Mesenchymal stem cell (in vitro differentiated cells and primary cell): ENCODE measurements around the gene INPP5D.

Experiments
- DNase-seq: peaks from one replicate; pipeline ENCODE4 v3.0.0-alpha.2; 2013
- H2AFZ ChIP-seq: one replicate; pipeline ENCODE4 v1.6.1; 2013; ENCODE audit warnings: low read depth, mild to moderate bottlenecking, control low read depth, inconsistent platforms, low read length, moderate library complexity
- H2AK5ac ChIP-seq: 2 replicates; pipeline ENCODE4 v1.6.1; 2013; ENCODE audit warnings: low read length, moderate library complexity, mild to moderate bottlenecking, inconsistent platforms; ENCODE audit not compliant: severe bottlenecking
- H2BK120ac ChIP-seq: one replicate; pipeline ENCODE4 v1.6.1; 2013; ENCODE audit warnings: low read depth, mild to moderate bottlenecking, inconsistent platforms, low read length, moderate library complexity
- H2BK12ac ChIP-seq, 2 experiments: one replicate each; pipeline ENCODE4 v1.6.1; 2013; ENCODE audit warnings: inconsistent platforms in 2 of 2, low read length in 2 of 2, mild to moderate bottlenecking in 2 of 2, moderate library complexity in 2 of 2, control low read depth in 1 of 2
- H2BK15ac ChIP-seq: one replicate; pipeline ENCODE4 v1.6.1; 2013; ENCODE audit warnings: mild to moderate bottlenecking, low read depth, inconsistent platforms; ENCODE audit not compliant: poor library complexity, severe bottlenecking
- H2BK5ac ChIP-seq: 2 replicates; pipeline ENCODE4 v1.6.1; 2013; ENCODE audit warnings: low read depth, mild to moderate bottlenecking, low read length, control low read depth, inconsistent platforms; ENCODE audit not compliant: poor library complexity, severe bottlenecking
- H3K14ac ChIP-seq, 2 experiments: one replicate each; pipeline ENCODE4 v1.6.1; 2013; ENCODE audit warnings: inconsistent platforms in 2 of 2, low read length in 2 of 2, control low read depth in 1 of 2, mild to moderate bottlenecking in 1 of 2, moderate library complexity in 1 of 2
- H3K18ac ChIP-seq, 2 experiments: one replicate each; pipeline ENCODE4 v1.6.1; 2013; ENCODE audit warnings: inconsistent platforms in 2 of 2, low read length in 2 of 2, control low read depth in 1 of 2, low read depth in 1 of 2, mild to moderate bottlenecking in 1 of 2
- H3K23ac ChIP-seq, 2 experiments: one replicate each; pipeline ENCODE4 v1.6.1; 2013; ENCODE audit warnings: inconsistent platforms in 2 of 2, low read length in 2 of 2, mild to moderate bottlenecking in 2 of 2, moderate library complexity in 2 of 2, control low read depth in 1 of 2
- H3K27ac ChIP-seq: 2 replicates; pipeline ENCODE4 v1.5.1; 2013; ENCODE audit warnings: mild to moderate bottlenecking, moderate library complexity, low read length, control low read depth, inconsistent platforms; ENCODE audit not compliant: poor library complexity, severe bottlenecking
- H3K27me3 ChIP-seq, 2 experiments: 2 replicates each; pipeline versions ENCODE4 v1.6.1 to v1.7.0; 2013; ENCODE audit warnings: low read length in 2 of 2, mild to moderate bottlenecking in 2 of 2, moderate library complexity in 2 of 2, control low read depth in 1 of 2, inconsistent platforms in 1 of 2; ENCODE audit not compliant: control insufficient read depth in 1 of 2, insufficient read depth in 1 of 2
- H3K36me3 ChIP-seq, 2 experiments: 2 replicates each; pipeline versions ENCODE4 v1.6.1 to v1.7.0; 2013; ENCODE audit warnings: low read length in 2 of 2, control low read depth in 1 of 2, inconsistent platforms in 1 of 2, low read depth in 1 of 2, mild to moderate bottlenecking in 1 of 2; ENCODE audit not compliant: insufficient read depth in 2 of 2, control insufficient read depth in 1 of 2
- H3K4ac ChIP-seq, 2 experiments: one replicate each; pipeline ENCODE4 v1.6.1; 2013; ENCODE audit warnings: inconsistent platforms in 2 of 2, low read length in 2 of 2, mild to moderate bottlenecking in 2 of 2, moderate library complexity in 2 of 2, control low read depth in 1 of 2, low read depth in 1 of 2
- H3K4me1 ChIP-seq: 2 replicates; pipeline ENCODE4 v1.6.1; 2013; ENCODE audit warnings: low read depth, low read length, control low read depth; ENCODE audit not compliant: control insufficient read depth, insufficient read depth
- H3K4me2 ChIP-seq: 2 replicates; pipeline ENCODE4 v1.6.1; 2013; ENCODE audit warnings: low read length, mild to moderate bottlenecking, inconsistent platforms; ENCODE audit not compliant: poor library complexity, severe bottlenecking
- H3K4me3 ChIP-seq, 2 experiments: 2 replicates each; pipeline versions ENCODE4 v1.5.1 to v1.7.0; 2013; ENCODE audit warnings: low read length in 2 of 2, mild to moderate bottlenecking in 2 of 2, control low read depth in 1 of 2, low read depth in 1 of 2; ENCODE audit not compliant: insufficient read depth in 1 of 2
- H3K79me1 ChIP-seq: replicated peaks from 2 replicates; pipeline ENCODE4 v1.6.1; 2013; ENCODE audit warnings: mild to moderate bottlenecking, control low read depth, low read length, inconsistent platforms; ENCODE audit not compliant: poor library complexity, severe bottlenecking
- H3K9ac ChIP-seq: 2 replicates; pipeline ENCODE4 v1.7.0; 2013; ENCODE audit warnings: mild to moderate bottlenecking, low read length, moderate library complexity
- H3K9me3 ChIP-seq: 2 replicates; pipeline ENCODE4 v1.7.0; 2013; ENCODE audit warnings: mild to moderate bottlenecking, low read length; ENCODE audit not compliant: control insufficient read depth
- H4K8ac ChIP-seq: one replicate; pipeline ENCODE4 v1.6.1; 2013; ENCODE audit warnings: inconsistent platforms, mild to moderate bottlenecking, low read length, moderate library complexity
- H4K91ac ChIP-seq: one replicate; pipeline ENCODE4 v1.6.1; 2013; ENCODE audit warnings: mild to moderate bottlenecking, low read length, inconsistent platforms
- WGBS: methylation state at CpG from one replicate; pipeline ENCODE4 v1.1.7; 2013; ENCODE audit warnings: mixed read lengths; 5-methylcytosine and 5-hydroxymethylcytosine counted together

INPP5D gene

DNA sequence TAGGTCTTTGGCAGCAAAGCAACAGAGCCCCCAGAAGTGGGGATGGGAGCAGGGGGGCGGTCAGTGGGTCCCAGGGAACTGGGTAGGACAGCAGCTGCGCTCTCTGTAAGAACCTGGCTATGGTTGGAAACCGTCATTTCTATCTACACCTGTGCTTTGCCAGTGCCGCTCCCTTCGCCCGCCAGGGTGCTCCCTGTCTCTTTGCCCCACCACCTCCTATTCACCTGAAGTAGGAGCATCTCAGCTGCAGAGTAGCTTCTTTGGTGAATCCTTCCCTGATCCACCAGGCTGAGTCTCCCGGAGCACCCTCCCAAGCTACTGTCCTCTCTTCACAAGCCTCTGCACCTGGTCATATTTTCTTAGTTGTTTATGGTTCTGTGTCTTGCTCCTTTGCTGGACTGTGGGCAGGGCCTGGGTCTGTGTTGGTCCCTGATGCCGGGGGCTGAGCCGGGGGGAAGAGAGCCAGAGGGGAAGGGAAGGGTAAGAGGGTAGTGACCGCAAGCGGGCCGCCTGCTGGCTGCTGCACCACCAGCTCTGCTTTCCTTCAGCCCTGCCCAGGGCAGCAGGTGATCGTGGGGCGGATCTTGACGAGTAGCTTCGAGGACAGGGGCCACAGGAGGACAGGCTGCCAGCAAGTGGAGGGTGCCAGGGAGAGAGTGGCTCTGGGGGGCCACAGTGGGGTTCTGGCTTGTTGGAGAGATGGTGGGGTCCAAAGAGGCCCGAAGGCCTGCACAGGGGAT lies 45.2 kb downstream of the INPP5D start:
- Histone ChIP-seq H4K91ac (no peak overlapping the region), H3K36me3 (no peaks in the 10 kb centered on the region), H3K9me3 (peaks cover 6% of the 10 kb centered on the region), H2BK120ac (no peak overlapping the region), H4K8ac (no peak overlapping the region), H3K4ac (no peak overlapping the region), H3K14ac (no peak overlapping the region), H2AK5ac (no peak overlapping the region), H3K27ac (no peak overlapping the region), H2AFZ (no peak overlapping the region), H2BK5ac (no peak overlapping the region), H3K4me1 (no peaks in the 10 kb centered on the region), H3K27me3 (peaks cover 42 to 50% of the 10 kb centered on the region in 2 experiments), H3K9ac (no peak overlapping the region), H3K18ac (no peak overlapping the region), H3K79me1 (no peaks in the 10 kb centered on the region), H3K4me3 (no peak overlapping the region), H2BK12ac (no peak overlapping the region), H3K4me2 (no peak overlapping the region), H2BK15ac (no peak overlapping the region), H3K23ac (no peak overlapping the region)
- no peak for DNase-seq
- WGBS, result 80% methylated on average over 16 of the region's 17 CpGs

DNA sequence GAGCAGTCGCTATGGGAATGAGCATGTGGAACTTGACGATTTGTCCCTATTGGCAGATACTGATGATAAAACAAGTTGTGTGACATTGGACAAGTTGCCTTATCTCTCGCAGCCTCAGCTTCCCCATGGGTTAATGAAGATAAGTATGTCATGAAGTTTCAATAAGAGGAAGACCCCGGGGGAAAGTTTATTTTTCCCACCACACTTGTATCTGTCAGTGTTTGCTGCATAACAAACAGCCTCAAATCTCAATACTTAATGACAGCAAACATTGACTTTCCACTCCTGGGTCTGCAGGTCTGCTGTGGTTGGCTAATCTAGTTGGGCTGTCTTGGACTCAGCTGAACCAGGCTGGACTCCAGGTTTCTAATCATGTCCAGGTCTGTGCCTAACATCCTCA lies 45.8 kb downstream of the INPP5D start:
- no peak overlapping the region for H3K14ac ChIP-seq
- H3K36me3 ChIP-seq, result no peaks in the 10 kb centered on the region
- H3K9ac ChIP-seq, result no peak overlapping the region
- no peak overlapping the region for H3K4me2 ChIP-seq
- no peak overlapping the region for H2BK5ac ChIP-seq
- WGBS, result 95% methylated on average over 2 of the region's 4 CpGs
- no peak overlapping the region for H4K91ac ChIP-seq
- no peak overlapping the region for H2BK120ac ChIP-seq
- H2AK5ac ChIP-seq, result no peak overlapping the region
- no peak for DNase-seq
- H3K27ac ChIP-seq, result no peak overlapping the region
- H3K4me3 ChIP-seq, result no peak overlapping the region
- no peak overlapping the region for H2AFZ ChIP-seq
- no peaks in the 10 kb centered on the region for H3K79me1 ChIP-seq
- H4K8ac ChIP-seq, result no peak overlapping the region
- H3K4me1 ChIP-seq, result no peaks in the 10 kb centered on the region
- H2BK15ac ChIP-seq, result no peak overlapping the region
- peaks cover 6% of the 10 kb centered on the region for H3K9me3 ChIP-seq
- H3K27me3 ChIP-seq, result peaks cover 42 to 50% of the 10 kb centered on the region in 2 experiments
- H3K4ac ChIP-seq, result no peak overlapping the region
- no peak overlapping the region for H2BK12ac ChIP-seq
- no peak overlapping the region for H3K23ac ChIP-seq
- H3K18ac ChIP-seq, result no peak overlapping the region

DNA sequence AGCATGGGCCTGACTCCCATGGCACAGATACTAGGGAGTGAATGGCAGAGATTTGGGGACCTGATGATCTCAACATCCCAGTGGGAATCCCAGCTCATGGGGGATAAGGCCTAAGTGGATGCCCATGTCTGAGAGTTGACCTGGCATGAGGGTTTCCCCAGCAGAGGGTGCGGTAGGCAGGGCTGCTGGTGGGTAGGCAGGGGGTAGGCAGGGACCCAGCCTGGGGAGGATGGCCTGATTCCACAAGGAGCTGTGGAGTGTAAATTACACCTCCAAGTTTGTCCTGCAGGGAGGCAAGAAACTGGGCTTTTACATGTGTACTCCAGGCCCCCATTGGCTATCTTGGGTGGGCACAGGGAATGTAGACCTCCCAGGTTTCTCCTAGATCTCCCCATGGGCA lies 46.9 kb downstream of the INPP5D start:
- H4K8ac ChIP-seq, result no peak overlapping the region
- H2BK12ac ChIP-seq, result no peak overlapping the region
- no peak for DNase-seq
- H3K4me2 ChIP-seq, result no peak overlapping the region
- H2BK120ac ChIP-seq, result no peak overlapping the region
- no peak overlapping the region for H3K9ac ChIP-seq
- H2BK15ac ChIP-seq, result no peak overlapping the region
- no peak overlapping the region for H3K4me3 ChIP-seq
- H3K9me3 ChIP-seq, result peaks cover 6% of the 10 kb centered on the region
- no peak overlapping the region for H4K91ac ChIP-seq
- no peak overlapping the region for H2BK5ac ChIP-seq
- no peak overlapping the region for H3K27ac ChIP-seq
- H3K27me3 ChIP-seq, result peaks cover 42 to 55% of the 10 kb centered on the region in 2 experiments
- H3K79me1 ChIP-seq, result no peaks in the 10 kb centered on the region
- no peak overlapping the region for H3K4ac ChIP-seq
- 100% methylated on average over 1 of the region's 1 CpG for WGBS
- H3K23ac ChIP-seq, result no peak overlapping the region
- no peak overlapping the region for H2AFZ ChIP-seq
- no peak overlapping the region for H2AK5ac ChIP-seq
- H3K14ac ChIP-seq, result peak overlapping the region in 1 of 2 experiments; percentile 49
- H3K4me1 ChIP-seq, result no peaks in the 10 kb centered on the region
- H3K18ac ChIP-seq, result no peak overlapping the region
- no peaks in the 10 kb centered on the region for H3K36me3 ChIP-seq

DNA sequence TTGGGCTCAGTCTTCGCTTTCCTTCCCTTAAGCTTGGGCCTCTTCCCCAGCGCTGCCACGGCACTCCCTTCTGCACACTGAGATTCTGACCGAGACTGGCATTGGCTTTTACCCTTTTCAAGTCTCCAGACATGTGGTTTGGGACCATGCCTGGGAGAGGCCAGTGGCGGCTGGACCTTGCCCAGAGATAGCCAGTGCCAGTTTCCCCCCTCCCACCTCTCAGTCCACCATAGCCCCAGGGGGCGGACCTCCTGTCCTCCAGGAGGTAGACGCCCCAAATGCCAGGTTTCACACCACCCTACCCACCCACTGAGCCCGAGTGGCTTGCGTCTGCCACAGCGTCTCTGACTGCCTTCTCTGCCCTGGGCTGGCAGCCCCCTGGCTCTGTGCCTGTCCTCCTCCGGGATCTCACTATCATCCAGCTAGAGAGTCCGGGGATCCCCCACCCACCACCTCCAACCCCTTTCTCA lies 47.7 kb downstream of the INPP5D start:
- Histone ChIP-seq H3K79me1 (no peaks in the 10 kb centered on the region), H3K27ac (no peak overlapping the region), H2BK5ac (no peak overlapping the region), H3K4ac (no peak overlapping the region), H2AFZ (no peak overlapping the region), H2AK5ac (no peak overlapping the region), H3K36me3 (no peaks in the 10 kb centered on the region), H3K23ac (no peak overlapping the region), H4K91ac (no peak overlapping the region), H3K9me3 (peaks cover 6% of the 10 kb centered on the region), H3K4me2 (no peak overlapping the region), H4K8ac (no peak overlapping the region), H2BK120ac (no peak overlapping the region), H3K9ac (no peak overlapping the region), H3K18ac (no peak overlapping the region), H2BK15ac (no peak overlapping the region), H3K4me3 (no peak overlapping the region), H3K27me3 (peaks cover 42 to 55% of the 10 kb centered on the region in 2 experiments), H3K14ac (no peak overlapping the region), H3K4me1 (no peaks in the 10 kb centered on the region), H2BK12ac (no peak overlapping the region)
- no peak for DNase-seq
- 80% methylated on average over 12 of the region's 12 CpGs for WGBS
